Head of caudate nucleus (tissue), 42 donors: ENCODE results near the gene THUMPD2.

ENCODE experiments used
- DNase-seq, 42 donors: peaks; one replicate each; pipeline versions ENCODE4 v3.0.0 to v3.0.0-alpha.2; 2020 to 2021; ENCODE audit warnings: mixed read lengths in 7 of 42
- intact Hi-C: fragments of 100-400 bp; cut with DNase I; formaldehyde crosslinking; loops from one replicate; pipeline ENCODE4 v1.15.0; 2022

The THUMPD2 gene

GRCh38 chr2:39724828-39725144 lies 54.3 kb downstream of the THUMPD2 start:
- DNase-seq = no peak
- intact Hi-C loops = loop anchor here (10.0 kb wide), 1 partner anchor 210 kb away; no protein-coding TSS in a partner anchor

GRCh38 chr2:39723946-39724827 lies 54.9 kb downstream of the THUMPD2 start:
- DNase-seq = no peak
- intact Hi-C loops = loop anchor here (10.0 kb wide), 1 partner anchor 209 kb away; no protein-coding TSS in a partner anchor

- intact Hi-C loops = loop anchor here (10.0 kb wide), 1 partner anchor 209 kb away; no protein-coding TSS in a partner anchor
- no peak for DNase-seq
Observed at GRCh38 chr2:39723497-39723896, 55.6 kb downstream of the THUMPD2 start.

- intact Hi-C loops = loop anchor here (10.0 kb wide), 1 partner anchor 206 kb away; no protein-coding TSS in a partner anchor
- DNase-seq = no peak
Observed at GRCh38 chr2:39720970-39721369, 58.1 kb downstream of the THUMPD2 start.

DNA sequence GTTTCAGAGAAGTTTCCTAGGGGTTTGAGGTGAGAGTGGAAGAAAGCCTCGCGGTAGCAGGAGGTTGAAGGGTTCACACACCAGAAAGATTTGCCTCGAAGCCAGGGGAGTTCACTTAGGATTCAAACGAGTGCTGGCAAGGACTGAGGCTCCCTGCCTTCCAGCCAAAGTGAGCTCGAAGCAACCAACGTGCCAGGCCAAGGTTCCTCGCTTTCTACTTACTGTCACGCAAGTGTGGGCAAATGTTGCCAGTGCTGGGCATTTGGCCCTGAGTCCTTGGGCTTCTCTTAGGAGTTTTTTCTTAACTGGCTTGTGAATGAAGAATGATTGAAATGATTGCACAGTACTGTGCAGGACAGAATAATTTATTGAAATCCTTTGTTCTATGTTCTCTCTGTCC lies 59.7 kb downstream of the THUMPD2 start:
- peak in 34 of 42 donors; percentile 21 to 83 (median 60) for DNase-seq
- intact Hi-C loops = no loop called here

- DNase-seq = no peak
- intact Hi-C loops = no loop called here
Observed at GRCh38 chr2:39718483-39718882, 60.6 kb downstream of the THUMPD2 start.

DNA sequence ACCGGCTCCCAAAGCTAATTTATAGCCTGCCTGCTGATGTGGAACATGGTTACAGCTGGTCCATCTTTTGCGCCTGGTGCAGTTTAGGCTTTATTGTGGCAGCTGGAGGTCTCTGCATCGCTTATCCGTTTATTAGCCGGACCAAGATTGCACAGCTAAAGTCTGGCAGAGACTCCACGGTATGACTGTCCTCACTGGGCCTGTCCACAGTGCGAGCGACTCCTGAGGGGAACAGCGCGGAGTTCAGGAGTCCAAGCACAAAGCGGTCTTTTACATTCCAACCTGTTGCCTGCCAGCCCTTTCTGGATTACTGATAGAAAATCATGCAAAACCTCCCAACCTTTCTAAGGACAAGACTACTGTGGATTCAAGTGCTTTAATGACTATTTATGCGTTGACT lies 62.0 kb downstream of the THUMPD2 start:
- no peak for DNase-seq
- intact Hi-C loops = no loop called here

DNA sequence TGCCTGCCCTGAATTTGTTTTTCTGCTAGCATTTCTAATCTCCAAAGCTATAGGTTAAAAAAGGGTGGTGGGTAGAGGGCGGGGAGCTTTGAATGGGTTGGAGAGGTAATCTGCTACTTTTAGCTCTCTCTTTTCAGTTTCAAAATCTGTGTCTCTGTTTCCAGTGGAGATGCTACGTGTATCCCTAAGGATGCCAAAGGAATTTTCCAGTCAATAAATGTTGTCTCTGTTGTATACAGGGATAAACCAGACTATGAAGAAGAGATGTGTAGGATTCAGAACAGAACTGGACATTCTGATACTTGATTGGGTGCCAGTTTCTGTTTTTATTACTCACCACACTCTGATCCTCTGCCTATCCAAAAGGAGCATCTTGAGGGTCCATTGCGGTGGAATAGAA lies 63.2 kb downstream of the THUMPD2 start:
- no peak for DNase-seq
- intact Hi-C loops = no loop called here

- no peak for DNase-seq
Observed at GRCh38 chr2:39715095-39715494, 64.0 kb downstream of the THUMPD2 start.

GRCh38 chr2:39712953-39713352 lies 66.1 kb downstream of the THUMPD2 start:
- DNase-seq = no peak
- intact Hi-C loops = no loop called here

More at GRCh38 chr2:39715095-39715494, 64.0 kb downstream of the THUMPD2 start:
- intact Hi-C loops = no loop called here

DNA sequence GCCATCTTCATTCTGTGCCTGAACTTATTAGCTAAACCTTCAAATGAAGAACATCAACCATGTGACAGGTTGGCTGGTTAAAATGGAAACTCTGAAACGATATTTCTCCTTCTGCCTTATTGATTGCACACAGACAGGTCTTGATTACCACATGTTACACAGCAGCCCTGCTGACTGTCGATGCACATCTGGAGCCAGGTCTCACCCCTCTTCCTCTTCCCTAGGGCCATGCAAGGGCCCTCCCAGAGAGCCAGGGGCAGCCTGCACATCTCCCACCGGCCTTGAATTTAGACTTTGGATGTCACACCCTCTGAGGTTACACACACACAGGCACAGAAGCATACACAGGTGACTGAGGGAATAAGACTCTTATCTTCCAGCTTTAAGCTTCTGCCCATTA lies 68.3 kb downstream of the THUMPD2 start:
- DNase-seq = no peak
- intact Hi-C loops = no loop called here

- DNase-seq = no peak
- intact Hi-C loops = no loop called here
Observed at GRCh38 chr2:39708003-39708402, 71.1 kb downstream of the THUMPD2 start.

DNA sequence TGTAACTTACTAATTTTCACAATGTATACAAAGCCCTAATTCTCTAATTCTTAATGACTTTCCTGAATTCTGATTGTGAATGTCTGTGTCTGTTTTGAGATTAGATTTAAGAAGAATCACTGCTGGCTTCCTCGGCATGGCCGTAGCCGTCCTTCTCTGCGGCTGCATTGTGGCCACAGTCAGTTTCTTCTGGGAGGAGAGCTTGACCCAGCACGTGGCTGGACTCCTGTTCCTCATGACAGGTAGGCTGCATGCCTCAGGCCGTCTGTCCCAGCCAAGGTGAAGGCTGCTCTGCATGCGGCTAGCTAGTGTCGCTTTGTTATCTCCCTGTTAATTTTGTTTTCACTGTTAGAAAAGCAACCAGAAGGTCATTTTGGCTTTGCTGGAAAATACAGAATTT lies 72.1 kb downstream of the THUMPD2 start:
- intact Hi-C loops = no loop called here
- DNase-seq = no peak

DNA sequence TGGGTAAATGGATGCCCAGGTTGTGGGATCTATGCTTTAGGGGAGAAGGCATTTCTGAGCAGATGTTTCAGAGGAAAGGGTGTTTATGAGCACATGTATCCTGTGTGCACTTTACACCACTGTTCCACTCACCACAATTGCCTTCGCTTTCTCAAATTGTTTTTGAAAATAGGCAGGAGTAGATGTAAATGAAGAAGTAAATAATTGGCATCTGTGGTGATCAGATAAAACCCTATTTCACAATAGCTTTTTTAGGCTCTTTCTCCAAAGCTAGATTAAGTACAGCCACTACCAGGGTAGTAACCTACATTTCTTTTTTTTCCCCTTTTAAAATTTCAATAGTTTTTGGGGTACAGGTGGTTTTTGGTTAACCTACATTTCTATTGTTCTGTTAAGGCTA lies 72.7 kb downstream of the THUMPD2 start:
- intact Hi-C loops = no loop called here

DNA sequence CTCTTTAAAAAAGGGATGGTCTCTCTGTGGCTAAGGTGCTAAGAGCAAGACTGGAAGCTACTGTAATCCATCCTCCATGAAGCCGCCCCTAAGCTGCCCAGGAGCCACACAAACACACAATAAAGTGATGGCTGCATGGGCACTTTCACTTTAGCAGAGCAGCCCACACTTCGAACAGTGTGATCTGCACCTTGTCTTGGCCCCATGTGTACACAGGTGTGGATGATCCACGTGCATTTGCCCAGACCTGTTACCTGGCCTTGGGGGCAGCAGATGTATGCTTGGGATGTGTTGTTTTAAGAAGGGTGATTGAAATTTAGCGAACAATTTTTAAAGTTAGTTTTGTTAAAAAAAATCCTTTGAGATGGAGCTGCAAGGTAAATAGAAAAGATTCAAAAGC lies 73.4 kb downstream of the THUMPD2 start:
- intact Hi-C loops = no loop called here
- no peak for DNase-seq

More for the DNA sequence above, 72.7 kb downstream of the THUMPD2 start:
- no peak for DNase-seq

DNA sequence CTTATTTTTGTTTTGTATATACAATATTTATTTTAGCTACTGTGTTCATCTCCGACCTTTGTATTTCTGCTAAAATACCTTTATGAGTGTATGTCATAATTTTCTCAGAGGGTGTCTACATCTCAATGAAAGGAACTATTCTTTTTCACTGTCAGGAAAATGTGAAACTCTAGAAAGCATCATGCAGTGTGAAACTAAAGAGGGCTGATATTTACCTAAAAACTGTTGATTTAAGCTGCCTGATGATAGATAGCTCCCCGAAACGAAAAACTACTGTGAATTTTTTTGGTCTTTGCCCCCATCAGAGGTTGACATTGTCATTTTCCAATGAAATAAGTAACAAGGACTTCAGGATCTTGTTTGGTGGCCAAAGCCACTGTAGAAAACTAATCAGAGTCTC lies 74.5 kb downstream of the THUMPD2 start:
- intact Hi-C loops = no loop called here

GRCh38 chr2:39703181-39703872 lies 75.7 kb downstream of the THUMPD2 start:
- DNase-seq = no peak
- intact Hi-C loops = no loop called here

More for the DNA sequence above, 74.5 kb downstream of the THUMPD2 start:
- no peak for DNase-seq

- intact Hi-C loops = no loop called here
- no peak for DNase-seq
Observed at GRCh38 chr2:39701137-39701536, 77.9 kb downstream of the THUMPD2 start.

DNA sequence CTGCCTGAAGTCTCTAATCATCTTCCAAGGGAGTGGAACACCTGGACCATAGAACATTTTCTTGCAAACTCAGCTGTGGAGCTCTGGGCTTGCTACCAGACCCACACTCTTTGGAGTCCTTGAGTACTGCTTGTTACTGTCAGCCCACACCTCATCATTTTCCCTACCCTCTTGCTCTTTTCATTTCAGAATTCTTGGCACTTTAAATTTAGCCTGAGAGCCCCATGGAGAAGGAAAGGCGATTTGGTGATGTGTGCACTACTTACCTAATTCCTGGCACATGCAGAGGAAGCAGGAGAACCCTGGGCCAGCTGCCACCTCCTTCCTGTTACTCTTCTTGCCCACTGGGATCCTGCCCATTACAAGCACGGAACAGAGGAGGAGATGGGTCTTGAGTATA lies 81.6 kb downstream of the THUMPD2 start:
- intact Hi-C loops = no loop called here
- DNase-seq = peak in 4 of 42 donors; percentile 28 to 42 (median 33)

DNA sequence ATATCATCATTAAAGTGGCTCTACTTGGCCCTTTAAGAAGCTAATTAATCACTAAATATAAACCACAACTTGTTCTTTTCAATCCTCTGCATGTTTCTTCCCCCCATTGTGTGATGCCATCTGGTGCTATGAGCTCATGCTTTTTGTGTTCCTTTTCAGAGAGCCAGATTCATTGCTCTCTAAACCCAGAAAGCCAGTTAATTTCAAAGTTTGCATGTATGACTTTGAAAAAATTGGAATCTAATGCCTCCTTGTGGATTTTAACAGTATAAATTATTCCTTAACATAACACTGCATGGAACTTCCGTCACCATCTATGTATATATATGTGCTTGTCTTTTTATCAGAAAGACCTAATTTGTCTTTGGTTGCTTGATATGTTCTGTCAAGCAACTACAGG lies 82.2 kb downstream of the THUMPD2 start:
- peak in 2 of 42 donors; percentile 31 to 57 for DNase-seq
- intact Hi-C loops = no loop called here
